ENCODE measurements around the gene TAC3. TPM values are rescaled to one million over a fixed set of nuclear protein-coding genes. Genes with fewer than 3 reads are reported as not detected.

Gene TAC3
- total and polyA plus RNA-seq, 2 donors from 2014 or later, result not detected

GRCh38 chr12:56980941-56981530, 35.3 kb downstream of the TAC3 start:
- Histone ChIP-seq H3K36me3 (ENCODE audit: control insufficient read depth in 2 of 3, insufficient read depth in 3 of 3, low read length in 3 of 3) (no peaks in the 10 kb centered on the region), H3K9me3 (ENCODE audit: control insufficient read depth in 2 of 3, insufficient read depth in 1 of 3, low read length in 3 of 3) (no peaks in the 10 kb centered on the region), H3K9ac (ENCODE audit: low read length in 3 of 3) (no peak overlapping the region), H3K4me3 (ENCODE audit: low read length in 3 of 3) (no peak overlapping the region), H3K27me3 (ENCODE audit: control insufficient read depth, insufficient read depth, low read length) (no peaks in the 10 kb centered on the region), H3K4me1 (ENCODE audit: control insufficient read depth in 2 of 3, insufficient read depth in 2 of 3, low read depth in 1 of 3, low read length in 3 of 3) (no peaks in the 10 kb centered on the region), H3K27ac (ENCODE audit: low read depth in 2 of 2, low read length in 2 of 2) (no peak overlapping the region)
- DNase-seq (no peak), FAIRE-seq (no peak)
- intact Hi-C loops (cut with DNase I), result no loop called here
- TF ChIP-seq, protein P1, sequence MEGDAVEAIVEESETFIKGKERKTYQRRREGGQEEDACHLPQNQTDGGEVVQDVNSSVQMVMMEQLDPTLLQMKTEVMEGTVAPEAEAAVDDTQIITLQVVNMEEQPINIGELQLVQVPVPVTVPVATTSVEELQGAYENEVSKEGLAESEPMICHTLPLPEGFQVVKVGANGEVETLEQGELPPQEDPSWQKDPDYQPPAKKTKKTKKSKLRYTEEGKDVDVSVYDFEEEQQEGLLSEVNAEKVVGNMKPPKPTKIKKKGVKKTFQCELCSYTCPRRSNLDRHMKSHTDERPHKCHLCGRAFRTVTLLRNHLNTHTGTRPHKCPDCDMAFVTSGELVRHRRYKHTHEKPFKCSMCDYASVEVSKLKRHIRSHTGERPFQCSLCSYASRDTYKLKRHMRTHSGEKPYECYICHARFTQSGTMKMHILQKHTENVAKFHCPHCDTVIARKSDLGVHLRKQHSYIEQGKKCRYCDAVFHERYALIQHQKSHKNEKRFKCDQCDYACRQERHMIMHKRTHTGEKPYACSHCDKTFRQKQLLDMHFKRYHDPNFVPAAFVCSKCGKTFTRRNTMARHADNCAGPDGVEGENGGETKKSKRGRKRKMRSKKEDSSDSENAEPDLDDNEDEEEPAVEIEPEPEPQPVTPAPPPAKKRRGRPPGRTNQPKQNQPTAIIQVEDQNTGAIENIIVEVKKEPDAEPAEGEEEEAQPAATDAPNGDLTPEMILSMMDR (IDR thresholded peaks at IDR 0.05; ENCODE audit: borderline replicate concordance, extremely low read depth, insufficient read depth), result no peak

- no peak for DNase-seq
- Histone ChIP-seq H3K9ac (ENCODE audit: low read length in 3 of 3) (no peak overlapping the region), H3K4me3 (ENCODE audit: low read length in 3 of 3) (no peak overlapping the region), H3K27ac (ENCODE audit: low read depth in 2 of 2, low read length in 2 of 2) (no peak overlapping the region), H3K4me1 (ENCODE audit: control insufficient read depth in 2 of 3, insufficient read depth in 2 of 3, low read depth in 1 of 3, low read length in 3 of 3) (no peaks in the 10 kb centered on the region), H3K27me3 (ENCODE audit: control insufficient read depth, insufficient read depth, low read length) (no peaks in the 10 kb centered on the region), H3K36me3 (ENCODE audit: control insufficient read depth in 2 of 3, insufficient read depth in 3 of 3, low read length in 3 of 3) (no peaks in the 10 kb centered on the region), H3K9me3 (ENCODE audit: control insufficient read depth in 2 of 3, insufficient read depth in 1 of 3, low read length in 3 of 3) (no peaks in the 10 kb centered on the region)
- TF ChIP-seq, protein P1 (IDR thresholded peaks at IDR 0.05; ENCODE audit: borderline replicate concordance, extremely low read depth, insufficient read depth), result no peak
- intact Hi-C loops (cut with DNase I), result no loop called here
- FAIRE-seq, result no peak
These were observed 36.1 kb downstream of the TAC3 start for GRCh38 chr12:56980268-56980667.

GRCh38 chr12:56979628-56980027, 36.7 kb downstream of the TAC3 start:
- Histone ChIP-seq H3K36me3 (ENCODE audit: control insufficient read depth in 2 of 3, insufficient read depth in 3 of 3, low read length in 3 of 3) (no peaks in the 10 kb centered on the region), H3K4me1 (ENCODE audit: control insufficient read depth in 2 of 3, insufficient read depth in 2 of 3, low read depth in 1 of 3, low read length in 3 of 3) (no peaks in the 10 kb centered on the region), H3K9ac (ENCODE audit: low read length in 3 of 3) (no peak overlapping the region), H3K9me3 (ENCODE audit: control insufficient read depth in 2 of 3, insufficient read depth in 1 of 3, low read length in 3 of 3) (no peaks in the 10 kb centered on the region), H3K27ac (ENCODE audit: low read depth in 2 of 2, low read length in 2 of 2) (no peak overlapping the region), H3K27me3 (ENCODE audit: control insufficient read depth, insufficient read depth, low read length) (no peaks in the 10 kb centered on the region), H3K4me3 (ENCODE audit: low read length in 3 of 3) (no peak overlapping the region)
- no peak for FAIRE-seq
- intact Hi-C loops (cut with DNase I), result no loop called here
- TF ChIP-seq, protein P1 (IDR thresholded peaks at IDR 0.05; ENCODE audit: borderline replicate concordance, extremely low read depth, insufficient read depth), result no peak
- no peak for DNase-seq

Measured in kidney (tissue), 14 donors.